ENCODE results near the gene HMGB1.
A peak's percentile ranks its signal among the peaks of the same experiment; 100 is the strongest.

HMGB1 gene

DNA sequence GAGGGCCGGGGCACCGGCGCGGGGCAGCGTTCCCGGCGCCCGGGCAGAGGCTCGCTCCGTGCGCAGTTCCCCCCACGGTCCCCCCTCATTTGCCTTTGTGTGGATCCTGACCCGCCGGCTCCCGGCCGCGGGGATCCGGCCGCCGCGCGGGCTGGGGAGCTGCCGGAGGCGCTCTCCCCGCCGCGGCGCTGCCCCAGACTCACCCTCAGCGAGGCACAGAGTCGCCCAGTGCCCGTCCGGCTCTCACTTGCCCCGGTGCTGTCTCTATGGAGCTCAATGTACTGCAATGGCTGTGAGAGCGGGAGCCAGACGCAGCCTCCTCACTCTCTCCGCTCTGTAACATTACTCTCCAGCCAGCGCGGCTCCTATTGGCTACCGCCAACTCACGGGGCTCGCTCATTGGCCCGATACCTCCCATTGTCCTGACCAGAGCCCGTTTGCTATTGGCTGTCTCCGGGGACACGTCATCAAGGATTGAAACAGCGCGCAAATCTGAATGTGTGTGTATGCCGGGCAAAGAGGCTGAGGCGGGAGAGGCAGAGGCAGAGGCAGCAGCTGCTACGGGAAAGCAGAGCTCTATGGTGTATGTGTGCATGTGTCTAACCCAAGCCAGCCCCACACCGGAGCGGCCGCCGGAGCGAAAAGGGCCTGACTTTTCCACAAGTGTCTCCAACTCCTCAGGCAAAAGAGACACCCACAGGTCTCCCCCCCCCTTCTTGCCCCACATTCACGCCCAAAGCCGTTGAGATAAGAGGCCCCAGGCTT lies at the start of gene HMGB1:
Gene HMGB1, minus strand, starts transcription at position 344 of the 765 bp plus-strand sequence. CDS start 2,256 bp downstream, outside the sequence.
- peak; percentile 97 for DNase-seq

DNA sequence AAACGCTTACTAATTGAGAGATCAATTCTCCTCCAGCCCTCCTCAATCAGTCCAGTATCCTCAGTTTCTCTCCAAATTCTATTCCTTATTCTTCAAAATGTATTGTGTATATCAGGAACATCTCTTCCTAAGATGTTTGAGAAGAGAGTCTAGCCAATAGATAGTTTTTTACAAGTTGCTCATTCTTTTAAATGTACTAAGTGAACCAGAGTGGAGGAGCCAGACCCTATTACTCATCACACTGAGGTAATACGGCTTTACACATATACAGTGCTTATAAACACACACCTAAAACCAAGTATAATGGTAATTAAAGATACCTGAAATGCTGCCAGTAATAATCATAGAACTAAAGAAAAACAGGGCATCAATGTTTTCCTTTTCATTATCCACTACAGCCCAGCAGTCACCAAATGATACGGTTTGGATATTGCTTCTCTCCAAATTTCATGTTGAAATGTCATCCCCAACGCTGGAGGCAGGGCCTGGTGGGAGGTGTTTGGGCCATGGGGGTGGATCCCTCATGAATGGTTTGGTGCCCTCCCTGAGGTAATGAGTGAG lies 45.2 kb upstream of the HMGB1 start:
- DNase-seq: no peak

DNA sequence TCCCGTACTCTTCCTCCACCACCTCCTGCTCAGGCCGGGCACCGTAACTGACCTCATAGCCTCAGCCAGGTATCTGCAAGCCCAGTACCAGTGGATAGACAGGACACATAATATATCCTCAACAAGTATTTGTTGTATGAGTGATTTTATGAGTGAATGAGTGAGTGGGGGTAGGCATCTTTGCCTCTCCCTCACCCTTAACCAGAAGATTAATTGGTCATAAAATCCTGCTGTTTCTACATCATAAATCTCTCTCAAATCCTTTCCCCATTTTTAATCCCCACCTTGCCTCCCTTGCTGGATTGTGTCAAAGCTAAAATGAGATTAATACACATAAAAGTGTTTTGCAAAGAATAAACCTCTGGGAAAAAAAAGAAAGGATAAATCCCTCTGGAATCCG lies 44.4 kb upstream of the HMGB1 start:
- no peak for DNase-seq

DNA sequence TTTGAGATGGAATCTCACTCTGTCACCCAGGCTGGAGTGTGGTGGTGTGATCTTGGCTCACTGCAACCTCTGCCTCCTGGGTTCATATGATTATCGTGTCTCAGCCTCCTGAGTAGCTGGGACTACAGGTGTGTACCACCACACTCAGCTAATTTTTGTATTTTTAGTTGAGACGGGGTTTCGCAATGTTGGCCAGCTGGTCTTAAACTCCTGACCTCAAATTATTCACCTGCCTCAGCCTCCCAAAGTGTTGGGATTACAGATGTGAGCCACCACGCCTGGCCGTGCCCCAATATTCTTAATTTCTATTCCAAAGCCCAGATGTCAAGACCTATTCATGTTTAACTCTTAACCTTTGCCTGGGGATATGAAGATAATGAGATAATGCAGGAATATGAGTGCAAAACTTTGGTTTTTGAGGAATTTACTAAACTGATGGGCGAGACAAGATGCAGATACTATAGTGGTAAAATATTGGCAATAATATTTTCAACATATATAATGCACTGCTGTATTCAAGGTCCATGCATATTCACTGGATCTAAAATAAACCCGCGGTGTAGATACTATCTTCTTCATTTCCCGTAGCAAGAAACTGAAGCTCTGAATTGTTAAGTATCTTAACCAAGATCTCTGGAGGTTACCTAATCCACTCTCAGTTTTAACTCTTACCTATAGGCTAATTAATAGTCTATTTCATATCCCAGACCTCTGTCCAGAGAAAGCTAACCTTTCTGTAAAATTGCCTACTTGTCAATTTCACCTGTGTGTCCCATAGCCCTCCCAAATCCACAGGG lies 43.7 kb upstream of the HMGB1 start:
- DNase-seq: no peak

DNA sequence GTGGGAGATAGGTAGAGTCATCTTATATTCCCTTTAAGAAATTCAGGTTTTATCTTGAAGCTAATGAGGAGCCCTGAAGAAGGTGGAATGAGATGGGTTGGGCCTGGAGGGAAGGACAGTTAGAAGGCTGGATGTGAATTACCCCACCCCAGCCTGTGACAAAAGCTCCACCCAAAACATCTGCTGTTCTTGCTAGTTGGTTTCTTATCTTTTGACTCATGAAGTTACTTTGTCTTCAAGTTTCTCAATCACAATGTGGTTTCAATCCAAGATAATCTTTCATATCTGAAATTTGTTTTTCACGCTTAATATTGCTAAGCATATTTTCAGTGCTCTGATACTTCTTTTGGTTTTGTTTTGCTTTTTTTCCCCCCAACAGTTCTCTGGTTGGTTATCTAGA lies 38.3 kb upstream of the HMGB1 start:
- no peak for DNase-seq

DNA sequence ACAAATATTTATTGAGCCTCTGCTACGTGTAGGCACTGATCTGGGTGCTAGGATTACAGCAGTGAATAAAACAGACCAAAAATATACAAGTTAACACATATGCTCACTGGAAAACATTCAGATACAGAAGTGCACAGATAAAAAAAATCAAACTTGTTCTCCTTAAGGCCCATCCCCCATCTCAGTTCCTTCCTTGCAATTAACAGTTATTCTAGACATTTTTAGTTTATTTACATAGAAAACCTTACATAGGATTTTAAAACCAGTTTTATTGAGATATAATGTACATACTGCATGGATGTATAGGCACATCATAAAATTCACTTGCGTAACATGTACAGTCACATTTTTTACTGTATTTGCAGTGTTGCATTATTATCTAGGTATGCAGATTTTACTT lies 36.5 kb upstream of the HMGB1 start:
- no peak for DNase-seq

DNA sequence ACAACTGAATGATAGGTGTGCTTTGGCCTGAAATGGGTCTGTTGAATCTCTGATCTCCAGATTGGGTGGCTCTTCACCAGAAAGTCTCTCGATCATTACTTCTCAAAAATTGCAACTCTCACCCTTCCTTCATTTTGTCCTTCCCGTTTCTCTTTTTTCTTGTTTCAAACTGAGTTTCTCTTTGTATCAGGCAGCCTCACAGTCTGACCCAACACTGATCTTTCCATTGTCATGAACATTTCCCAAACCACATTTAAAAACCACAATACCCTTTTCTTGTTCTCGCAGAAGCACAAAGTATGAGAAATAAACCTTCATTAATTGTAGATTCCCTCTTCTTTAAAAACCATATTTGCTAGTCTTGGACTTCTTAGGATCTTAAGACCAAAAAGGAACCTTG lies 33.6 kb upstream of the HMGB1 start:
- no peak for DNase-seq

DNA sequence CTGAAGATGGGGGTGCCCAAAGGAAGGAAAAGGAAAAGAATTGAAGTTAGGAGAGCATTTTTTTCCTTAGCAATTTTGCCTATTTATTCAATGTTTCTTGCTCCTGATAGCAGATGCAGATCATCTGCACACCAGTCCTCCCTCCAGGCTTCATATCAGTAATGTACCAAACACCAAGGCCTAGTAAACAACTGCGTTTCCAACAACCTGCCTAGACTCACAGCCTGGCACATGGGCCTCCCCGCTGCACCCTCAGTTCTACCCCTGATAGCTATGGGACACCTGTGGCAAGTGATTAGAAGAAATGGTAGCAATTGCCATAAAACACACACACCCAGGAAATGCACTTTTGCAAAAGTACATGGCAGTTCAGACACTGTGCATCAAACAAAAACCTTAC lies 30.4 kb upstream of the HMGB1 start:
- DNase-seq: no peak

DNA sequence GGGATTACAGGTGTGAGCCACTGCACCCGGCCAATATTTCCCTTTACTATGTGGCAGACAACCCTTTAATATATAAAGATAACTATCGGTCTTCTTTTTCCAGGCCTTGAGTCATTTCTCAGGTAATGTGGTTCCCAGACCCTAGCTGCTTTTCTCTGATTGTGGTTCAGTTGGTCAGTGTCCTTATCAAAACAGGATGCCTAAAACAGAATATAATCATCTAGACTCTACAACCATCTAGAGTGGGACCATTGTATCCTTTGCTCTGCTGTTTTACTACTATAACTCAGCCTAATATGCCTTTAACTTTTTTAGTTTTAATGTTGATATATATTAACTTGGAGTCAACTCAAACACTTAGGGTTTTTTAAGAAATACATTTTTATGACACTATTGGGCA lies 30.0 kb upstream of the HMGB1 start:
- no peak for DNase-seq

DNA sequence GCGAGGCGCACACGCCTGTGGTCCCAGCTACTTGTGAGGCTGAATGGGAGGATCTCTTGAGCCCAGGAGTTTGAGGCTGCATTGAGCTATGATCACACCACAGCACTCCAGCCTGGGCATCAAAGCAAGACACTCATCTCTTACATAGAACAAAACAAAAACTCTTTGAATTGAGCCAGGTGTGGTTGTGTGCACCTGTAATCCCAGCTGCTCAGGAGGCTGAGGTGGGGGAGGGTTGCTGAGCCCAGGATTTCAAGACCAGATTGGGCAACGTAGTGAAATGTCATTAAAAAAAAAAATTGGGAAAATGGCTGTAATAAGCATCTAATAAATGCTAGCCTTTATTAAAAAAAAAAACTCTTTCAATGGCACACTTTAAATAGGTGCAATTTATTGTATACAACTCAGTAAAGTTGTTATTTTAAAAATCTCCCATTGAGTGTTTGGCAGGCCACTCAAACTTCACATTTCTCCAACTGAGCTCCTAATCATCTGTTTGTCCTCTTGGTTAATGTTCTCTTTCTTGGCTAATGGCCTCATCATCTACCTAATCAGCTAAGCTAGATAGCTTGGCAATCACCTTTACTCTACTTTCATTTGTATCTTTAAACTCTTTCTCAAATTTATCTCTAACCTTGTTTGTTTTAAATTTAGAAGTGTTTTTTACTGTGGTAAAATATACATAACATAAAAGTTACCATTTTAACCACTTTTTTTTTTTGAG lies 28.1 kb upstream of the HMGB1 start:
- no peak for DNase-seq

DNA sequence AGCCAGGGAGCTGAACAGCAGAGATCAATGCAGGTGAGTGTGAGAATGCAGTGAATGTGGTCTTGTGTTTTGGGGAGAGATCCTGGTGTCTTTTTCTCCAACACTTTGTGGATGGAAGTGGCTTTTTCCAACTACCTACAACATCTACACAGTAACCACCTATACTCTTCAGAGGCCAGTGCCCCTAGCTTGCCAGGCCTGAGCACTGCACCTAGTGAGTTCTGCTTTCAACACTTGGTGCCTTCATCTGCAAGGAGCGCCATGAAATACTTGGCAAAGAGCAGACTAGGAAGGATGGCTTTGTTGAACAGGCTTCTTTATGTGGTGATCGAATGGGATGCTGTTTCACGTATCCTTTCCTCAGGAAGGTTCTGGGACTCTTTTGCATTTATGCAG lies 21.3 kb upstream of the HMGB1 start:
- no peak for DNase-seq

DNA sequence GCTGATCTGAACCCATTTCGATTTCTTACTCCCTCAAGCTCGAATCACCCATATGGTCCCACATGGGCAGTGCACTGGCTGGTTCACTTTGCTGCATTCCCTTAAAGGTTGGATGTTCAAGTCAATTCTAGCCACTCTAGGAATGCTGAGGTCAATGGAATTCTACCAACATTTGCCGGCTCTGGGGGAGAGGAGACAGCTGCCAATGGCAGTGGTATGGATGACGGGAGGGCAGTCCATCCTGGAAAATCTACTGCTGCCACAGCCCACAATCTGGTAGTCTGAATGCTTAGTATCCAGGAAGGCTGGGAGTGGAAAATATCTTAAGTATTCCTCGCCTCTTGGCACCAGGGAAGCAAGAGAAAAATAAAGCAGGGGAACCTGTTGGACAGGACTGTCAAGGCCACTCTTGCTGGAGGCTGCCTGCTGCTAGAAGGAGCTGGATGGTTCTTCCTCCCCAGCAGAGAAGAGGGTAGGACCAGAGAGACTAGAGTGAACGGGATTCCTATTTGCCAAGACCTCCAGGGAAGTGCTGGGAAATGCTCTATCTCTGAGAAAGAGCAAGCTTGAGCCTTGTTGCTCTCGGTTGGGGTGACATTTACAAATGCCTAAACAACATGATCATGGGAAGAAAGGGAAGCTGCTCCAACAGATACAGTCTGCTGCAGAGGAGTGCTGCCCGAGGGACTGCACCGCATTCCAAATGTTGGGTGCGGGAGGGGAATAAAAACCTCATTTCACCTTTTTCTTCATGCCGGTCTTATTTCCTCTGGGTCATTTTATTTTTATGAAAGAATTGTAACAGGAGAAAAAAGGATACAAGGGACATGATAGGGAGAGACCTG lies 20.7 kb upstream of the HMGB1 start:
- no peak for DNase-seq

DNA sequence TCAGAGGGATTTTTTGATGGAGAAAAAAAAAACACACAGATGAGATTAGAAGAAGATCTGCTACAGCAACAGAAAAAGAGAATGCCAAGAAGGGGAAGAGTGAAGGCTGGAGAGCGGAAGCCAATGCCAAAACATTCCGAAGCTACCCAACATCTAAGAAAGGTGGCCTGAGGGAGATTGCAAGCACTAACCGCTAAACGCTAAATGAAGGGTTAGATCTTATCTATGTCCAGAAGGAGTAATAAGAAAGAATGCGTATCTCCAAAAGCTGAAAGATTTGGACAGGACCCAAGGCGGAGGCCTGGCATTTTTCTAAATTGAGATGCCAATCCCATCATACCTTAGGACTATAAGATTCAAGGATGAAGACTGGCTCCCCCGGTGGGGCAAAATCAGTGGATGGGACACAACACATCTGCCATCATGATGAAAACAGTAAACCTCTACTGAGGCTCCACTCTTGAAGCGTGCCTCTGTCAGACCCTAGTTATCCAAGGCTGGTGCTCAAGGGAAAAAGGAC lies 15.6 kb upstream of the HMGB1 start:
- DNase-seq: no peak

DNA sequence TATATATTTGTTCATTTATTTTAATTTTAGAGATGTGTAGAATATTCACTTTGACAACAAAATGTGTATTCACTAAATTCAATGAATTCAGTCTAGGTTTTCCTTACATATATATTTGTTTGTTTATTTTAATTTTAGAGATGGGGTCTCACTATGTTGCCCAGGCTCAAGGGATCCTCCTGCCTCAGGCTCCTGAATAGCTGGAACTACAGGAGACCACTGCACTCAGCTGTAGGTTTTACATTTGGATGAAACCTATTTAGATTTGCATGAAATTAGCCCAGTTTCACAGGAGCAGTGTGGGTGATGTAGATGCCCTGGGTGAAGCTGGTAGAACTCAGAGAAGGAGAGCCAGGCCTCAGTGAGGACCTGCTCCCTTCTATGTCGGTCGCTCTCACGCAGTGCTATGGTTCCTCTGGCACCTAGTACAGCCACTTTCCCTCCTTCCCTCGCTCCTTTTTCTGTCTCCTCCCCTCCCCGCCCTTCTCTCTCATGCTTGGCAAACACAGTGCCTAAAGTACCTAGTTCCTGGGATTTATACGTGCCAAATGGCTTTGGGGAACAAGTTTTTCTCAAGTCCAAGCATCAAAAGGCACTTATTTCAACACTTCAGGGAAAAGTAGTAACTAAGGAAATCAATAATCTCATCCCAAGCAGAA lies 14.7 kb upstream of the HMGB1 start:
- DNase-seq: no peak

DNA sequence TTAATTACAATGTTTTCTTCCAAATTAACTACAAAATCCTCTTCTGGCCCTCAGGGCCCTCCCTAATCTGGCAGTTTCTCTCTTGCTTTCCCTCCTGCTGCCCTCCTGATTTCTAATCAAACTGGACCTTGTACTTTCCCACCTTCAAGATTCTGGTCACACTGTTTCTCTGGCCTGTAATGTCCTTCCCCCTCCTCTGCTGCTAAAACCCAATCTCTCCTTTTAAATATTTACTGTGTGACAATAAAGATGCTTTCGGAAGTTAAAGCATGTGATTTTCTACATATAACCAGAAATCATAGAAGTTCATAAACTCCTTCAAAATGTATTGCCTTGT lies 14.1 kb upstream of the HMGB1 start:
- DNase-seq: no peak

DNA sequence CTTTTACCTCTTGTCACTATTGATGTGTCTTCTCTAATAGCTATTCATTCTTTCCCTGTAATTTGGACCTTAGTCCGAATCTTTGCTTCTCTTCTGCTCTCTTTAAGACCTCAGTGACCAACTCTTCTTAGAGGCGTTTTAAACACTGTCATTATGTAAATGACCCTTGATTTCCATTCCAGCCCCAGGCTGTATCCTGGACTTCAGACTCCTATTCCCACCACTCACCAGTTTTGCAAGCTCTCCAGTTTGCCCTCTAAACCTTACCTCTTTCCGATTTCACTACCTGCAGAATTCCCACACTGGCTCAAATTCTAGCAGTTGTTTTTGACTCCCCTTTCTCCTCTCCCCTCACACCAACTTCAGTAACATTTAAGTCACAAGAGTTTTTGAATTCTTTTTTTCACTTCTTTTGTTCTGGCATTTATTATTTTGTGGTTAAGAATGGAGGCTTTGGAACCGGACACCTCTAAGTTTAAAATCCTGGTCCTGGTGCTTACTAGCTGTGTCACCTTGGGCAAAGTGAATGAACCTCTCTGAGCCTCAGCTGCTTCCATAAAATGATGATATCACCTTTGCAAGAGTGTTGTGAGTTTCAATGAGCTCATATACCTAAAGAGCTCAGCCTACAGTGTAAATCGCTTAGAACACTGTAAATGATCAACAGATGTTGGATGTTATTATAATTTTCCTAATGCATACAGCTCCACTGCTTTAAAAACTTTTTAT lies 13.6 kb upstream of the HMGB1 start:
- DNase-seq: no peak

DNA sequence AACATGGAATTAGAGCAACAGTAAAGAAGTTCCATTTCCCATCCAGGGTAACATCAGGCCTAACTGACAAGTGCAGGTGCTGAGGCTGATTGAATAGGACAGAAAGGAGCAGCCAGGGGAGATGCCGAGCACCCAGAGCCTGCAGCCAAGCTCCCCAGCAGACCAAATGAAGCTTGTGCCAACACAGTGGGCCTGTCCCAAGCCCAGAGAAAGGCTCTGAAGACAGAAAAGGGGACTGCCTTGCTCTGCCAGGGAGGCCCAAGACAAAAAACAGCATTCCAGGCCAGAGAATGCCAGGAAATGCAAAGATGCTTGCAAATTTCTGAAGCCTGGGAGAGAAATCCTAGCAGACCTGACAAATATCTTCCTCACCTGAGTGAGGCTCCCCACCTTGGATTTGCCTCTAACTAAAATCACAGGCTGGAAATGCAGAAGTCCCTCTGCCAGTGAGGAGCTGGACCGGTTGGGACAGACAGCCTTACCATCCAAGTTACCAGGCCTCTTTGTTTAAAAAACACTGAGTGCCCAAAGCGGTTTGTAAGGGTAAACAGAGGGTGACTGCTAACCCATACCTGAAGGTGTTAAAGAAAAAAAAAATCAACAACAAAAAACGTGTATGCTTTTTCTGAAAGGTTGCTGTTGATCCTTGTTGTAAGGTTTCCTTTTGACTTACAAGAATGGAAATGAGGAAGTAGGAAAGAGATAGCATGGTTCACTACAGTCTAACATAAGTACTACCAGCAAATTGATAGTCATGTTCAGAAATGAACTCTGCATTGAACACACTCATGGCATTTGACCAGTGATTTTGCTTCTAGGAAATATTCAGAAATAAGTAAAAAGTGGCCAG lies 11.8 kb upstream of the HMGB1 start:
- no peak for DNase-seq

DNA sequence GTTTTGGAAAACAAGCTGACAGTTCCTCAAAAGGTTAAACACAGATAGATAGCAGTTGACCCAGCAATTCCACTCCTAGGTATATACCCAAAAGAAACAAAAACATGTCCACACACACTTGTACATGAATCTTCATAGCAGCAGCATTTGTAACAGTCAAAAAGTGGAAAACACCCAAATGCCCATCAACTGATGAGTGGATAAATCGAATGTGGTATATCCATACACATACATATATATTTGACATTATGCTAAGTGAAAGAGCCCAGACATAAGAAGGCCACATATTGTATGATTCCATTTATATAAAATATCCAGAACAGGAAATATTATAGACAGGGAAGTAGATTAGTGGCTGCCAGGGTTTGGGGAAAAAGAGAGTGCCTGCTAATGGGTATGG lies 7.9 kb upstream of the HMGB1 start:
- DNase-seq: no peak

DNA sequence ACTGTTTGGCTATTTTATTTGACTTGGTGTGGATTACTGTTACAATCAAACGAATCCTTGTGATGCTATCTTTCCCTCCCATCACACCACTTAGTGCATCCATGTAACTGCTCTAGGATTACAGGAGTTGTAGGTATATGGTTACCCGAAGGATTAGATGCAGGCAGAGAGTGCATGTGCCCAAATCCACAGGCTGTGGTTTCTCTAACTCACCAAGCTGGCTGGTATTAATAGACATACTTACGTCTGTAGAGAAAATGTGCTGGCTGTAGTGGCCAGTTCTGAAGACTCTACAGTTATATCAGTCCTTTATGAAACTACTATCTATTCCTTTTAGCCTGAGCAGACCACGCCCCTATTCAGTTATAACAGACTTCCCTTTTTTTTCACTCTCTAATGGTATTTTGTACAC lies 1.1 kb upstream of the HMGB1 start:
- no peak for DNase-seq

DNA sequence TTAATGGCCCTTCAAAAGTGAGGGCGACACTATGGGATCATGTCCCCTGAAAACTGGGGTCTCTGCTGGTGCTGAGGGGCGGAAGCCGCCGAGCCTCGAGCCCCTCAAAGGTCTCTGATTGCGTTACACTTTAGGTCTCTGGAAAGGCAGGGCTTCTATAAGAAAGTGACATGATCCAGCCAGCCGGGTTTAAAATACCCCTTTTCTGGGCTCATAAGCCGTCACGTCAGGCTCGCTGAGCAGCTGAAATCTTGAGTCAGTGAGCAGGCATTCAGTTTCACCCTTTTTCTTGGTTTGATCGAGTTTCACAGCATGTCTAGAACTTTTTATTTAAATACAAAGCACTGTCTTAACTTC lies 600 bp upstream of the HMGB1 start:
- DNase-seq: no peak

DNA sequence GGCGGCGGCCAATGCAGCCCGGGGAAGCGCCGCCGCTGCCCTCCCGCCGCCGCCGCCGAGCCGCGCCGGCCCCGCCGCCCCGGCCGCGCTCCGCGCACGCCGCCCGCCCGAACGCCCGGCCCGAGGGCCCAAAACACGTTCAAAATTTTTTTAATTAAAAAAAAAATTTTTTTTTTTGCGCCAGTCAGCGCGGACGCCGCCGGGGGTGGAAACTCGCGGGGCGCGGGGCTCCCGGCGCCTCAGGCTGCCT lies 468 bp downstream of the HMGB1 start:
- no peak for DNase-seq
